ENCODE measurements around the gene HMG20A.

Gene HMG20A

GRCh38 chr15:77436822-77437221, 16.1 kb downstream of the HMG20A start:
- no peak for DNase-seq

GRCh38 chr15:77437264-77437663, 16.6 kb downstream of the HMG20A start:
- DNase-seq = no peak

GRCh38 chr15:77440378-77440999, 19.8 kb downstream of the HMG20A start:
- DNase-seq = no peak

GRCh38 chr15:77446840-77447390, 26.2 kb downstream of the HMG20A start:
- DNase-seq = no peak

- DNase-seq = no peak
Measured at GRCh38 chr15:77454265-77454664, 33.6 kb downstream of the HMG20A start.

GRCh38 chr15:77454951-77455350, 34.3 kb downstream of the HMG20A start:
- DNase-seq = no peak

GRCh38 chr15:77455696-77456321, 35.1 kb downstream of the HMG20A start:
- no peak for DNase-seq

- no peak for DNase-seq
Measured at GRCh38 chr15:77456746-77457145, 36.1 kb downstream of the HMG20A start.

GRCh38 chr15:77457191-77457904, 36.7 kb downstream of the HMG20A start:
- DNase-seq = no peak

GRCh38 chr15:77457905-77458265, 37.2 kb downstream of the HMG20A start:
- DNase-seq = no peak

GRCh38 chr15:77459031-77459430, 38.3 kb downstream of the HMG20A start:
- DNase-seq = no peak

- no peak for DNase-seq
Measured at GRCh38 chr15:77461486-77461885, 40.8 kb downstream of the HMG20A start.

GRCh38 chr15:77464129-77464865, 43.6 kb downstream of the HMG20A start:
- no peak for DNase-seq

- no peak for DNase-seq
Measured at GRCh38 chr15:77466521-77466920, 45.8 kb downstream of the HMG20A start.

GRCh38 chr15:77468896-77469295, 48.2 kb downstream of the HMG20A start:
- no peak for DNase-seq

- DNase-seq = no peak
Measured at GRCh38 chr15:77470235-77470634, 49.5 kb downstream of the HMG20A start.

- no peak for DNase-seq
Measured at GRCh38 chr15:77473328-77473727, 52.6 kb downstream of the HMG20A start.

- DNase-seq = no peak
Measured at GRCh38 chr15:77474310-77474988, 53.8 kb downstream of the HMG20A start.

- DNase-seq = no peak
Measured at GRCh38 chr15:77475001-77475400, 54.3 kb downstream of the HMG20A start.

GRCh38 chr15:77475898-77476297, 55.2 kb downstream of the HMG20A start:
- DNase-seq = no peak

- no peak for DNase-seq
Measured at GRCh38 chr15:77476995-77477394, 56.3 kb downstream of the HMG20A start.

- no peak for DNase-seq
Measured at GRCh38 chr15:77478051-77478450, 57.4 kb downstream of the HMG20A start.

- no peak for DNase-seq
Measured at GRCh38 chr15:77479015-77479414, 58.3 kb downstream of the HMG20A start.
